Tongue (tissue), 2 donors: ENCODE results near the gene OR10R2. TPM values are rescaled to one million over a fixed set of nuclear protein-coding genes. Genes with fewer than 3 reads are reported as not detected.
"Not testable (repeated sequence)": the region's sequence is repeated elsewhere in the genome, so short reads cannot be mapped to it uniquely, and the experiment has no call there.

Experiments used
- DNase-seq: peaks from one replicate; pipeline ENCODE4 v3.0.0-alpha.2; 2015
- total RNA-seq: library from RNA; depleted of rRNA; stranded (reverse); fragments of >200 nt; gene quantifications from one replicate; pipeline ENCODE4 v1.2.3, GENCODE V29; 2014

OR10R2 gene, protein sequence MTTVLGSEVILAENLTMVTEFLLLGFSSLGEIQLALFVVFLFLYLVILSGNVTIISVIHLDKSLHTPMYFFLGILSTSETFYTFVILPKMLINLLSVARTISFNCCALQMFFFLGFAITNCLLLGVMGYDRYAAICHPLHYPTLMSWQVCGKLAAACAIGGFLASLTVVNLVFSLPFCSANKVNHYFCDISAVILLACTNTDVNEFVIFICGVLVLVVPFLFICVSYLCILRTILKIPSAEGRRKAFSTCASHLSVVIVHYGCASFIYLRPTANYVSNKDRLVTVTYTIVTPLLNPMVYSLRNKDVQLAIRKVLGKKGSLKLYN
- total RNA-seq: not detected

DNA sequence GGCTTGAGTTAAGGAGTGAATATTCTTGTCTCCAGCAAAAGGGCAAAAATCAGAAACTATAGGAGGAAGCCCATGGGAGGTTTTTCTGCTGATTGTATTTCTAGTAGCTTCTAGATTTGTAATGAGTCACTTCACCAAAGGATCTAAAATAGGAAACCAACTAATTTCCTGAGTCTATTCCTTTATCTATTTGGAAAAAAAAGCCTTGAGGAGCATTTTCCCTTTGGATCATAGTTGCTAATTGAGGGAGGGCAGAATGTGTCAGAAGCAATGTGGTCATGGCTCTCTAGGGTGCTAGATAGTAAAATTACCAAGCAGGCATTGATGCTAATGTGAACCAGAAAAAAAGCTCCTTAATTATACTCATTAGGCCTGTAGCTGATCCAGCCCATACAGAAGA is at the start of gene OR10R2:
TSS of gene OR10R2 (plus strand) at position 301 of the 400 bp plus-strand sequence. CDS start 106 bp downstream, outside the sequence.
- DNase-seq: no peak

DNA sequence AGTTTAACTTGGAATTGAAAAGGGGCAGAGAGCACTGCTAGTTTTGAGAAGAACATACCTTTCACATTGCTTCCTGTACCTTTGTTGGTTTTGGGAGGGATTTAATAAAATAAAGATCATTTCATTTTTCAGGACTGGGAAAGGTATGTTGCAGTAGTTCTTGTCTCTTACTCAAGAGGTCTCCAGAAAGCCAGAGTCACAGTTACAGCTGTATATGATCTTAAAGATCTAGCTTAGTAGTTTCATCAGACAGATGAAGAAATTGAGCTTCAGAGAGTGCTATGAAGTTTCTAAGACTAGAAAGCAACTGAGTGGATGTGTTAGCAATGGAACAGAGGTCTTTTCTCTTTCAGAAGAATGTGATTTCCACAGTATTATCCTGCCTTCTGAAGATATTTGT is 47.0 kb upstream of the OR10R2 start:
- DNase-seq: no peak

DNA sequence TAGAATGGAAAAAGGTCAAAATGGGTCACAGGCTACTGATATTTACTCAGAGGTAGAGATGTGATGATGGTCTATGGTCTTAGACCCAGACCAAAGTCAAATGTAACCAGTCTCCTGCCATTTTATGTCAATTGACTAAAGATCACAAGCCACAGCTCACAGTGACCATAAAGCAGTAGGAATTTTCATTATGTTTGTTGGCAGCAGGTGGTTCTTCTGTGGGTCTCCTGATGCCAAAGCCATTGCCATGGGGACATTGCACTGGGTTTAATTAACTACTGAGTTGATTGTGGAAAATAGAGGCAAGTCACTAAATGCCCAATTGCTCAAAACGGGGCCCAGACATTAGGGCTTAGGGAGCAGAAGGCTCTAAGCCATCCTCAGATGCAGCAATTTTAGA is 45.9 kb upstream of the OR10R2 start, which contains the start of gene OR10K2:
TSS of gene OR10K2 (minus strand) at position 101 of the 400 bp plus-strand sequence. CDS start 5,371 bp downstream, outside the sequence.
- DNase-seq: no peak

DNA sequence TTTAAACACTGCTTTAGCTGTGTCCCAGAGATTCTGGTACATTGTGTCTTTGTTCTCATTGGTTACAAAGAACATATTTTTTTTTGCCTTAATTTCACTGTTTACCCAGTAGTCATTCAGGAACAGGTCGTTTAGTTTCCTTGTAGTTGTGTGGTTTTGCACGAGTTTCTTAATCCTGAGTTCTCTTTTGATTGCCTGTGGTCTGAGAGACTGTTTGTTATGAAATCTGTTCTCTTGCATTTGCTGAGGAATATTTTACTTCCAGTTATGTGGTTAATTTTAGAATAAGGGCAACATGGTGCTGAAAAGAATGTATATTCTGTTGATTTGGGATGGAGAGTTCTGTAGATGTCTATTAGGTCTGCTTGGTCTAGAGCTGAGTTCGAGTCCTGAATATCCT is 41.9 kb upstream of the OR10R2 start:
- not testable (repeated sequence) for DNase-seq

DNA sequence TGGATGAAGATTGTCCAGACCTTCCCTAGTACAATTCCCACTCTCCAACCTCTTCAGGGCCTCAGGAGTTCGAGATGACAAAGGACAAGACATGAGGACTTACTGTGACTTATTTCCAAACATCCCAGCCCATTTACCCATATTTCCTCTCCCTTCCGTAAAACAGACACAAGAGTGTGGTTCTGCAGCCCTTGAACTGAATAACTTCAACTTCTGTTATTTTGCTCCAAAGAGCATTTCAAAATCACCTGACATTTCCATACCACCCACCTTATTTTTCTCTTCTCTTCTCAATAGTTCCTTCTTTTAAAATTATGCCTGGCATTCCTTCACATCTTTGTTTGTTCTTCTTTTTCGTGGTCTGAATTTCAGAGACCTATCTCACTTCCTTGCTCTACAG is 37.3 kb upstream of the OR10R2 start:
- no peak for DNase-seq

DNA sequence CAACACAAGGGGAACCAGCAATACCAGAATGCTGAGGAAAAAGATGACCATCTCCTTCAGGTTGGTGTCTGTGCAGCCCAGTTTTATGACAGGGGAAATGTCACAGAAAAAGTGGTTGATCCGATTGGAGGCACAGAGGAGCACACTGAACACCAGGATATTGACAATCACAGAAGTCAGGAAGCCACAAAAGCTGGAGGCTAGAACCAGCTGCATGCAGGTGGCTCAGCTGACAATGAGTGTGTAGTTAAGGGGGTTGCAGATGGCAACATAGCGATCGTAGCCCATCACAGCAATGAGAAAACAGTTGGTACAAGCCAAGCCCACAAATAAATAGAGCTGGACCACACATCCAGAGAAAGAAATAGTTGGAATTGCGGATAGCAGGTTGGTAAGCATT is 26.6 kb upstream of the OR10R2 start:
- no peak for DNase-seq

DNA sequence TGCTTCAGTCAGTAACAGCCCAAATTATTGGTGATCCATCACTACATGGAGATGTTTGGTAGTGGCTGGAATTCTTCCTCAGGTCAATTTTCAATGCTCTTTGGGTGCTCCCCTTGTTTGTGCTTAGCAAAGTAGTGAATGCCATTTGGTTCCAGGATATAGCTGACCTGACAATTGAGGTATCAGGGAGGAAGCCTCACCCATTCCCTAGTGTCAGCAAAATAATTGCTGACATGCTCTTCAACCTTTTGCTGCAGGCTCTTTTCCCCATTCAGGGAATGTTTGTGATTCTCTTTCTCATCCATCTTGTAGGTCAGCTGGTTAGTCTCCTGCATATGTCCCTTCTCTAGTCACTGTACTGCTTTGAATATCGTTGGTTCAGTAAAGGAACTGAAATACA is 17.5 kb upstream of the OR10R2 start:
- no peak for DNase-seq

DNA sequence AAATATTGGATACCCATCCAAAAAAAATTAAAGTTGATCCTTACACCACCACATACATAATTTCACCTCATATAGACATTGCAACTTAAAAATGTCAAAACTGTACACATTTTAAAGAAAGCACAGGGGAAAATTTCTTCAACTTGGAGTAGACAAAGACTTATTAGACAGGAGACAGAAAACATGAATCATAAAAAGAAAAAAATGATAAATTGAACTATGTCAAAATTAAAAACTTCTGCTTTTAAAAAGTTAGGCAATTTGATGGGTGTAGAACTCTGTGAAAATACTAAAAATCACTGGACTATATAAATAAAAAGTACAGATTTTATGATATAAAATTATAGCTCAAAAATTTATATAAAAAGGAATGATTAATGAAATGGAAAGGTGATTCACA is 14.8 kb upstream of the OR10R2 start:
- no peak for DNase-seq

DNA sequence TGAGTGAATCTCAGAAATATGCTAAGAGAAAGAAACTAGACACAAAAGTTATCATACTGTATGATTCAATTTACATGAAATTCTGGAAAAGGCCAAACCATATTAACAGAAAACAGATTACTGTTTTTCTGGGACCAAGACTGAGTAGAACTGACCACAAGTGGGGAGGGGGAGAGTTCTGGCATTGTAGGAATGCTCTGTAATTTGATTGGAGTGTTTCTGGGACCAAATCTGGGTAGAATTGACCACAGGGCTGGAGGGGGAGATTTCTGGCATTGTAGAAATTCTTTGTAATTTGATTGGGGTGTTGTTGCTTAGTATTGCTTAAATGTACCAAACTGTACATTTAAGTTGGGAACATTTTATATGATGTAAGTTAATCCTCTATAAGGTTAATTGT is 13.8 kb upstream of the OR10R2 start:
- DNase-seq: no peak

DNA sequence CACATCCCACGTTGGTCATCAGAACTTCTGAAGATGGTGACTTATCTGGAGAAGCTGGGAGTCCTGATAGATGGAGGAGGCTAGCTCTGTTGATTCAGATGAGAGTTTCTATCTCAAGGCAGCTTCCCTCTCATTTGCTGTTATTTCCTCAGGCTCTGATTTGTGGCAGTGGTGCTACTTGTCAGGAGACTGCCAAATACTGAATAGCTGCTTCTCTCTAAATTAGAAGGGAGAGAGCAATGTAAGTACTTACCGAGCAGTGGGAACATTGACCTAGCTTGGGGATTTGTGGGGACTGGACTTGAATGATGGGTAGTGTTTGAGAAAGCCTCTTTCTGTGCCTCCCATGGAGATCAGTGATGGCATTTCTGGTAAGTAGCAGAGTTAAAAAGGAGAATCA is 10.5 kb upstream of the OR10R2 start, which contains the start of gene OR10K1:
TSS of gene OR10K1 (plus strand) at position 301 of the 400 bp plus-strand sequence. CDS start 3,728 bp downstream, outside the sequence.
- DNase-seq: no peak

DNA sequence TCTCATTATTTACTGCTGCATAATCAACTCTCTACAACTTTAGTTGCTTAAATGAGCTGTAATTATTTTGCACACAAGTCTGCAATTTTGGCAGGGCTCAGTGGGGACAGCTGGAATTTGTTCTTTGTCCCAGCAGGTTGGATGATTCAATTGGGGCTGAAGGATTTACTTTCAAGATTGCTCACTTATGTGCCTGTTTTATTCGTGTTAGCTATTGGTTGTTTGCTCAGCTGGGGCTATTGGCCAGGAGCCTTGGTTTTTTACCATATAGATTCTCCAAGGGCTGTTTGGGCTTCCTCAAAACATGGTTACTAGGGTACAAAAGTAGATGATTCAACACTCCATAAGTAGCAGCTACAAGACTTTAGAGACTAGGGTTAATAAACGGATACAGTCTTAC is 13.4 kb downstream of the OR10R2 start:
- no peak for DNase-seq

DNA sequence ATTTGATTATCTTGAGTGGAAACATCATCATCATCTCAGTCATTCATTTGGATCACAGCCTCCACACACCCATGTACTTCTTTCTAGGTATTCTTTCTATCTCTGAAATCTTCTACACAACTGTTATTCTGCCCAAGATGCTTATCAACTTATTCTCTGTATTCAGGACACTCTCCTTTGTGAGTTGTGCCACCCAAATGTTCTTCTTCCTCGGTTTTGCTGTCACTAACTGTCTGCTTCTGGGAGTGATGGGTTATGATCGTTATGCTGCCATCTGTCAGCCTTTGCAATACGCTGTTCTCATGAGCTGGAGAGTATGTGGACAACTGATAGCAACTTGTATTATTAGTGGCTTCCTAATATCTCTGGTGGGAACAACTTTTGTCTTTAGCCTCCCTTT is 19.3 kb downstream of the OR10R2 start:
- DNase-seq: no peak

DNA sequence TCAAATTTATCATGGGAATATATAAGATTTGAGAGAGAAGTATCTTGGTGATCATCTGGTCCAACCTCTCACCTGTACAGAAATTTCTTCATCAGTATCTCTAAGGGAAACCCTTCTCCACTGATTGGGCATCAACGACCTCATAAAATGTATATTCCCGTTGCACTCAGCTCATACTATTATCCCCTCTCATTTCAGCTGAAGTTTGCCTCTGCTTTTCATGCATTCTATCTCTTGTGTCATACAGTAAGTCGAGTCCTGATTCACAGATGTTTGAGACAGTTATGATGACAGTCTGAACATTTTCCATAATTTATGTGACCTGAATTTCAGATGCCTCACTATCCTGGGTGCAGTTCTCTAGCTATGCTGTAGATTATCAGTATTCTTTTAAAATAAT is 21.0 kb downstream of the OR10R2 start:
- no peak for DNase-seq

DNA sequence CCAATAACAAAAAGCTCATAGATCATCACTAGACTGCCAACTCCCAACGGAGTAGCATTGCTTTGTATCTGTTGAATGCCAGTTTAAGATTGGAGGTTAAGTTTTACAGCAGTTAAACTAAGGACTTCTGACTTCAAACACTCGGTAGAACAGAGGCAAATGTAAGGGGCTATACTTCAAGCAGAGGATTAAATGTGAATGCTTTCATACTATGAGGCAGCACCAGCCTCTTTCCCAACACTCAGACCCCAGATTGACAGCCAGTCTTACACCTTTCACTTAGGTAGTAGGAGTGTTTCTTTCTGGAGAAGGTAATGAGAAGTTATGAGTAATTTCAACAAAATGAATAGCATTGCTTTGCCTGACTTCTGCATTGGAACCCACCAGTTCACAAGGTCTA is 22.8 kb downstream of the OR10R2 start:
- DNase-seq: no peak

DNA sequence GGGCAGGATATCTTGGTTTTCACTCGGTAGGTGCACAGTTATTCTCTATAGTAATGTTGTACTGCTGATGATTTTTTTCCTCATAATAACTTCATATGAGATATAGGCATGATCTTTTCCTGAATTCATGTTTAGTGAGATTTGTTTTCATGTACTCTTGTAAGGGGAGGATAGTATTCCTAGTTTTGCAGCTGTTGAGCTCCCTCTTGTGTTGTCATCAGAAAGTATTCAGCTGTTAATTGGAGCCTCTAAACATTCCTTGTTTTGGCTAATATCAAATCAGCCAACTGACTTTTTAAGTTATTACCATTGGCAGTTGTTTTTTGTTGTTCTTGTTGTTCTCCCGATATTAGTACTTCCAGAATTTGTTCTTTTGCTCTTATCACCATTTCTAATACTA is 24.4 kb downstream of the OR10R2 start:
- DNase-seq: peak; percentile 12

DNA sequence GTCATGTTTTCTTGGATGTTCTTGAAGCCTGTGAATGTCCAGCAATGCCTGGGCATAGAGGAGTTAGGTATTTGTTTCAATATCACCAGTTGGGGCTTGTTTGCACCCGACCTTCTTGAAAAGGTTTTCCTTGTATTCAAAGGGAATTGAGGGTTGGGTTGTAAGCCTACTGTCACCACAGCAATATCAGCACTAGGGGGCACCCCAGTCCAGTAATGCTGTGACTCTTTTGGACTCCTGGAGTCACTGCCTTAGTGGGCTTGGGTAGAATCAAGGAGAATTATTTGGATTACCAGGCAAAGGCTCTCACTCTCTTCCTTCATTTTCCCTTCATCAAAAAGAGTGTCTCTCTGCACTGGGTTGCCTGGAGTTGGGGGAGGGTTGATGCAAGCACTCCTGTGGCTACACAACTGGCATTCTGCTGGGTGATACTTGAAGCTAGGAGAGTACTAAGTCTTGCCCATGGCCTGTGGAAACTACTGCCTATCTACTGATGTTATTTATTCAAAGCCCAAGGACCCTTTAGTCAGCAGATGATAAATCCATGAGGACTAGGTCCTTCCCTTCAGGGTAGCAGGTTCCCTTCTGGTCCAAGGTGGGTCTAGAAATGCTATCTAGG is 34.5 kb downstream of the OR10R2 start:
- DNase-seq: no peak

DNA sequence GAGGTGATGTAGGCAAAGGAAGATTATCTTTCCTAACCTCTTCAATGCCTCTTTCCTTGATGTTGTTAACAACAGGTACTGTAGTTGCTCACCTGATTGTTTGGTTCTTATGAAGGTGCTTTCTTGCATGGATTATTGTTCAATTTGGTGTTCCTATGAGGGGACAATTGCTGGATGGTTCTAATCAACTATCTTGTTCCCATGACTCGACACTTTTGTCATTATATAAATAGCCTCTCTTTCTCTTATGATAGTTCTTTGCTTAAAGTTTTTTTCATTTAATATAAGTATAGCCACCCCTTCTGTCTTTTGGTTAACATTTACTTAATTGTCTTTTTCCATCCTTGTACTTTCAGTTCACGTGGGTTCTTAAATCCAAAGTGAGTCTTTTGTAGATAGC is 35.5 kb downstream of the OR10R2 start:
- no peak for DNase-seq

DNA sequence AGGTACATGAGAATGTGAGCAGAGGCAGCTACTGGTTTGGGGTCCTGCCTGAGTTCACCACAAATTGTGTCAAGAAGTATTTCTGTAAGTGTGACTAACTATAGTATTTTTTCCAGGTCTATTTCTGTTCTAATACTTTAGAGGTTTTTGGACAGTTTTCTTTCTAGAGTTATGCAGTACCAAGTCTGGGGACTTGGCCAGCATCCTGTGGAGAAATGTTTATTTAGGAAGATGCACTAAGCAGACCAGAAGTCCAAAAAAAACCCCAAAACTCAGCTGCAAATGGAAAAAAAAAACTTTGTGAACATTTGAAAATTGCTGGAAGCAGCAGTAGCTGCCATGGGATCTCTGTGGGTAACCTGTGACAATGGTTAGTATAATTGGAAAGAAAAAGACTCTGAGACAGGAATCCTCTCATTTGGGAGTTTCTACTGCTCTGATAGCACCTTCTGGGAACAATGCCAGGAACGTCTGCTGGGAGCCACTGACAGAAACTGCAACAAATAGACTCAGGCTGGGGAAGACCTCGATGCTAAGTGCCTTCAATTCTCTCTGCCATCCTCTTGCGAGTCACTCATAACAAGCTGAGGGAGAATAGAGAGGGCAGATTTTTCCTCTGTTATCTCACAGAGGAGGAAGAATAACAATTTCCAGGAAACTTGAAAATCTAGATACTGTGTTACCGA is 37.6 kb downstream of the OR10R2 start:
- peak; percentile 48 for DNase-seq

DNA sequence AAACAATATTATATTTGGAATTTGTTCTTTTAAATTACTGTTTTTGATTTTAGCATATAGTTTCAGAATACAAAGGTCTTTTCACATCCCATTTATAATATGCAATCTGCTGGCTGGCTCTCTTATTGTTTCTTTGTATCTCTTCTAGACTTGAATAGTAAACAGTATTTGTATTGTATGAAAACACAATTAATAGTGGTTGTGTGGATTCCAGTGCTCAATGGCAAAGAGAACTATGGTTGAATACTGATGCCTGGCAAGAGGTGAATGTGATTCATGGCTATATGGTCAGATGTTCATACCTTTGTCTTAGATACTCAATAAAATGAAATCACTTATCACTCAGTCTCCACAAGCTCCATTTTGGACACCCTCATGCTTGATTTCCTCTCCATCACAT is 44.9 kb downstream of the OR10R2 start:
- no peak for DNase-seq

DNA sequence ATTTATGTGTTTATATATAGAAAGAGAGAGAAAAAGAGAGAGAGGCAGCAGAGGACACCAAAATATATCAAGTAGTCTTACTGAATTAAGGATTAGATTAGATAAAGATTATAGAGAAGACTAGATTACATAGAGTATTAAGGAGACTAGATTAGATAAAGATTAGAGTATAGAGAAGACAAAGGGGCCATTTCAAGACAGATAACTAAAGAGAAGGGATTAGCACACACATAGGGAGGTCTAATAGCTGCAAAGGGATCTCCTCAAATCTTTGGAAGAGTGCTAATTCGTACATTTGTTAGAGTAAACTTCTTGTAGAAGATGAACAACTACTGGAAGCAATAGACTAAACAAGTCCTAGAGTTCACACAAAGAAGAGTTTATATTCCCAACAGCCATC is 48.0 kb downstream of the OR10R2 start:
- no peak for DNase-seq

DNA sequence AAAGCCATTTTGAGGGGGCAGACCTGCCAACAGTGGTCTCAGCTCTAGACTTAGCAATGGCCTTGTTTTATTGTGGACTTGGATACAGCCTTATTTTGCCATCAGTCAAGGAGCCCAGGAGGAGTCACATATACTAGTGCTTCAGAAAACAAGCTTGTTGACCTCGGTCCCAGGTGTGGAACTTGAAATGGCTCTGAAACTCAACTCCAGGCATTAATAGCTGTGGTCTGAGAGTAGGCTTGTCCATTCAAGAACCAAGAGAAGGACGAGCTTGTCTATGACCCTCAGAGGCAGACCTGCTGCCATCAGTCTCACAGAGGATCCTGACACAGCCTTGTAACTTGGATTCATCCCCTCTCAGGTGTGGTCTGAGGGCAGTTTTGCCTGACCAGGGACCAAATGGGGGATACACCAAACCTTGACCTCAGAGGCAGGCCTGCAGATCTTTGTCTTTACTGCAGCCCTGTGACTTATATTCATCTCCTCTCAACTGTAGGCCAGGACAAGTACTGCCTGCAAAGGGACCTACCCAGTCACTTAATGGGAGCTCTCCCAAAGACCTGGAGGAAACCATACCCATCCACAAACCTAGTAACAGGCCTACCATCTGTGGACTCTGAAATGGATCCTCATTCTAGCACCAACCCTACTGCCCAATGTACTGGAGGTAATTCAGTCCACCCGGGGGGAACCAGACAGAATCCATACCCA is 49.1 kb downstream of the OR10R2 start:
- DNase-seq: no peak

DNA sequence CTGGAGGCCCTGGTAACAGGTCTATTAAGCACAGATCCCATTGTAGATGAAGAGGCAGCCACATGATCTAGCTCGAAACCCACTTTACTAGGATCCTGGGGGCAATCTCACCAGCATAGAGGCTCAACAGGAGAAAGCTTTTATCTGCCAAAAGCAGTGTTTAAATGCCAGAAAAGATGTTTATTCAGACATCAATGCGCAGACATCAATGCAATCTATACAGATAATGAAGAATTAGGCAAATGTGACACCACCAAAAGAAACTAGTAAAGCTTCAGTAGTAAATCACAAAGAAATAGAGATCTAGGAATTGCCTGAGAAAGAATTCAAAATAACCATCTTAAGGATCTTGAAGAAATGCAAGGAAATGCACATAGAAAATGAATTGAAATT is 49.6 kb downstream of the OR10R2 start:
- no peak for DNase-seq
